HG03108 (cell line): ENCODE measurements around the gene CTNND2.

ENCODE experiments used
- ATAC-seq: cut with Tn5 transposase; IDR thresholded peaks from one replicate; pipeline ENCODE4 v1.9.1; 2021; ENCODE audit warnings: moderate library complexity; ENCODE audit not compliant: unreplicated experiment

CTNND2 gene

GRCh38 chr5:11000515-11001353, 903.5 kb downstream of the CTNND2 start:
- ATAC-seq = no peak

- ATAC-seq = no peak
Measured at GRCh38 chr5:10999714-11000113, 904.5 kb downstream of the CTNND2 start.

- no peak for ATAC-seq
Measured at GRCh38 chr5:10995891-10996290, 908.4 kb downstream of the CTNND2 start.

GRCh38 chr5:10994091-10994986, 909.9 kb downstream of the CTNND2 start:
- ATAC-seq = no peak

- ATAC-seq = no peak
Measured at GRCh38 chr5:10990634-10991033, 913.6 kb downstream of the CTNND2 start.

- no peak for ATAC-seq
Measured at GRCh38 chr5:10989577-10990263, 914.5 kb downstream of the CTNND2 start.

GRCh38 chr5:10988622-10989021, 915.6 kb downstream of the CTNND2 start:
- ATAC-seq = no peak

- peak; percentile 81 for ATAC-seq
Measured at GRCh38 chr5:10987925-10988504, 916.2 kb downstream of the CTNND2 start.

- no peak for ATAC-seq
Measured at GRCh38 chr5:10987276-10987924, 916.8 kb downstream of the CTNND2 start.

- no peak for ATAC-seq
Measured at GRCh38 chr5:10985721-10986110, 918.5 kb downstream of the CTNND2 start.

GRCh38 chr5:10985091-10985720, 919.0 kb downstream of the CTNND2 start:
- ATAC-seq = no peak

- ATAC-seq = no peak
Measured at GRCh38 chr5:10984021-10984715, 920.1 kb downstream of the CTNND2 start.

- ATAC-seq = no peak
Measured at GRCh38 chr5:10982626-10983025, 921.6 kb downstream of the CTNND2 start.

GRCh38 chr5:10981932-10982331, 922.3 kb downstream of the CTNND2 start:
- ATAC-seq = no peak

GRCh38 chr5:10977011-10977410, 927.2 kb downstream of the CTNND2 start:
- ATAC-seq = no peak

- no peak for ATAC-seq
Measured at GRCh38 chr5:10975945-10976344, 928.3 kb downstream of the CTNND2 start.

GRCh38 chr5:10974850-10975249, 929.4 kb downstream of the CTNND2 start:
- no peak for ATAC-seq

- ATAC-seq = no peak
Measured at GRCh38 chr5:10973316-10973715, 930.9 kb downstream of the CTNND2 start.

GRCh38 chr5:10969684-10970180, 934.5 kb downstream of the CTNND2 start:
- no peak for ATAC-seq
